ENCODE measurements around the gene ASCC3.
"Not testable (repeated sequence)": the region's sequence is repeated elsewhere in the genome, so short reads cannot be mapped to it uniquely, and the experiment has no call there.

Gene ASCC3

GRCh38 chr6:100803264-100804045, 77.7 kb downstream of the ASCC3 start:
- no peak for DNase-seq (ENCODE audit: low spot score)

DNA sequence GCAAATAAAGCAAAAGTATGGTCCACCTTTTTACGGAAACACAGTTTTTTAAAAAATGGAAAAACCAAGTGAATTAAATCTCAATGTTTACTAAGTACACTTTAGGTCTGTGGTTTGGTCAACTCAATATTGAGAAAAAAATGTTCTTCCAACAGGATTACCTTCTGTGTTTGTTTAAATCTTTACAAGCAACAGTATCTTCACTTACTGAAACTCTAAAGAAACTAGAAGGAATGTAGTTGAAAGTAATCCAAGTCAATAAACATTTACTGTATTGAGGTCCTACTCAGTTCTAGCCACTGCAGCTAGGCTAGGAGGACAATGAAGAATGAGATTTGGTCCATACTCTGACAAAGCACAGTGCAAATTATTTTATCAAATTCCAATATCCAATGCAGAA, 80.1 kb downstream of the ASCC3 start:
- no peak for DNase-seq (ENCODE audit: low spot score)

DNA sequence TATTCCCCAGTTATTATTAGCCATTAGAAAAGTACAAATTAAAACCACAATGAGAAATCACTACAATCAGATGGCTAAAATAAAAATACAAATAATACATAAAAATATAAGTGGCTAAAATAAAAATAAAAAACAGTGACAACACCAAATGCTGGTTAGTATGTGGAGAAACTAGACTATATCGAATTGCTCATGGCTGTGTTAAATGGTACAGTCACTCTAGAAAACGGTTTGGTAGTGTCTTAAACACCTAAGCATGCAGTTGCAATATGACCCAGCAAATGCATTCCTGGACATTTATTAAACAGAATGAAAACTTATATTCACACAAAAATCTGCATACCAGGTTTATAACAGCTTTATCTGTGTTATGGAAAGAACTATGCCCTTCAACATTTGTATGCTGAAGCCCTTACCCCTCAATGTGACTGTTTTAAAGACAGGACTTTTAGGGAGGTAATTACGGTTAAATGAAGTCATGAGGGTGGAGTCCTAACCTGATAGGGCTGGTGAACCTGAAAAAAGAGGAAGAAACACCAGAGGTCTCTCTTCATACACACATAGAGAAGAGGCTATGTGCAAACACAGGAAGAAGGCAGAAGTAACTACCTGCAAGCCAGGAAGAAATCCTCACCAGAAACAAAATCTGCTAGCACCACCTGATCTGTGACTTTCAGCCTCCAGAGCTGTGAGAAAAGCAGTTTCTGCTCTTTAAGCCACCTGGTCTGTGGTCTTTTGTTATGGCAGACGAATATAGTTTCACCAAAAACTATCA, 84.9 kb downstream of the ASCC3 start:
- DNase-seq (ENCODE audit: low spot score): no peak

DNA sequence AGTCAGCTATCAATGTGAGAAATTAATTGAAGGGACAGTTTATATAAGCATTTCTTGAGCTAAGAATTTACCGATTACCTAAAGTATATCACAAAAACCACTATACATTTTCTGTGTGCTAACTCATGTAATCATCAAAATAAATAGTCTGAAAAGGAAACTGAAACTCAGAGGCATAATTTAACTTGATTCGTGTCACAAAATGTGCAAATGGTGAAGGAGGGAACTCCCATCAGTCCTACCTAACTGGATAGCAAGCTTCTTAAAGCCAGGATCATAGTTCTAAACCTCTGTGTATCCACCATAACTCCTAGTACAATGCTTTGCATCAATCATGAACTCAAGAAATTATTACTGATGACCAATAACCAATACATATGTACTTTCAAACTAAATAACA, 91.0 kb downstream of the ASCC3 start:
- DNase-seq (ENCODE audit: low spot score): no peak

DNA sequence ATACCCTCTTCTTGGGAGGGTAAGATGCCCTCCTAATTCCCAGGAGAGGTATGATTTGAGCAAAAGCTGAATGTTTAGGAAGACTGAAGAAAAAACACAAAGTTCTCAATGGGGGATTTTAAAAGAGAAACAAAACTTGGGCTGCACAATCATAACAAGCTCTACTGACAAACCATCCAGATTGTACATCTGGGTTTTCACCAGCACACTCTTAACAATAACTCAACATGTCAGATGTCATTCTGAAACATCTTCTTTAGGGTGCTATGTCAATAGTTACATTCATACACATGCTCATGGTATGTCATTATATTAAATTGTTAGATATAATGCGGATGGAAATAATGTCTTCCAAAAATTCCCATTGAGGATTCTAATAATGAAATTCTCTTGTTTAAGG, 95.1 kb downstream of the ASCC3 start:
- no peak for DNase-seq (ENCODE audit: low spot score)

DNA sequence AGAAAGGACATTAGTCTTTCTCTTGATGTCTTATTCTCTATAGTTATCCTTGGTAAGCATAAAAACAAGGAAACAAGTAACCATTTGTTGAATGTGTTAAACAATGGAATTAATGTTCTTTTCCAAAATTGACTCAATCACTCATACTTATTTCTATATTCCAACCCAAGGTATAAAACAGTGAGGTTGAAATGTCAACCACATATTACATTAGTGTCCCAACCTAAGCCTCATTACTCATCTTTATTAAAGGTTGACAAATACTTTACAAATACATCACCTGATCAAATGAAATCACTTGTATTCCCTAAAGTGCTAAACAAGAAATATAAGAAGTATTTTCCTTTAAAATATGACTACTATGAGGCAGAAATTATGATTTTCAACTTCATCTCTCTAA, 100.5 kb downstream of the ASCC3 start:
- no peak for DNase-seq (ENCODE audit: low spot score)

DNA sequence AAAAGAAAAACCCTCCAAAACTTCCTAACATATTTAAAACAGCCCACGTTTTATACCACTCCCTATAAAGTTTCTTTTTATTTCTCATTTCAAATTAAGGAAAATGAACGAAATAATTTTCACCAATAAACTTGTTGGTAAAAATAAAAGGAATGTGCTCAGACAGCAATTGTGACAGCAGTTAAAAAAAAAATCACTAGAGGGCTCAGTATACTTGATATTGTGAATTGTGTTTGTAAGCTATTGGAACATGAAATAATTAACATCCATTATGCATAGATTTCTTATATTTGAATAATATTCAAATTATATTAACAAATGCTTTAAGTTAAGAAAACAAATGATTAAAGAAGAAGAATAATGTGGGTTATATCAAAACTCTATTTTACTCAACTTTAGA, 105.5 kb downstream of the ASCC3 start:
- DNase-seq (ENCODE audit: low spot score): no peak

- DNase-seq (ENCODE audit: low spot score): no peak
Measured at GRCh38 chr6:100774681-100775080, 106.4 kb downstream of the ASCC3 start.

GRCh38 chr6:100768816-100769351, 112.2 kb downstream of the ASCC3 start:
- DNase-seq (ENCODE audit: low spot score): no peak

DNA sequence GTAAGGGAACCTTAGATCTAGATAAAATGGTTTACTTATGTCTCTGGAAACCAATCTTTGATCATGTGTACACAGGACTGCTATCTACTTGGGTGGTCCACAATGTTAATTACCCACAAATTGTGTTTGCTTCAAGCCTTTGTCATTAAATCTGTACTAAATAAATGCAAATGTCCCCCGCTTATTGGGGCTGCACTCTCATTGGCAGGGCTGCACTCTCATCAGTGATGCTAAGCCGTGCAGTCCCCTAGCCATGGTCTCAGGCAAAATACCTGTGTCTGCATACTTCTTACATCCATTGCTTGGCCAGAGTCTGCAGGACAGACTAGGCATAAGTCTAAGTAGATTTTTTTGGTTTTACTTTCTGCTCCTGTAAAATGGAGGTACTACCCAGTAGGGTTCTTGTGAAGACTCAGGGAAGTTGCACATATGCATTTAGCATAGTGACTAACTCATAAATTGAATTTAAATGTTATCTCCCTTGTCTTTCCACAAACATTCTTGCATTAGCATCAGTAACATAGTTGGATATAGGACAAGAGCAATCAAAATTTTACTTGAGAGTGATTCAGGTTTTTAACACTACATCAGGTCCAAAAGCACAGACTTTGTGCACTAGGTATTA, 117.4 kb downstream of the ASCC3 start:
- DNase-seq (ENCODE audit: low spot score): no peak

- no peak for DNase-seq (ENCODE audit: low spot score)
Measured at GRCh38 chr6:100761841-100762240, 119.3 kb downstream of the ASCC3 start.

GRCh38 chr6:100758386-100758785, 122.7 kb downstream of the ASCC3 start:
- DNase-seq (ENCODE audit: low spot score): not testable (repeated sequence)

DNA sequence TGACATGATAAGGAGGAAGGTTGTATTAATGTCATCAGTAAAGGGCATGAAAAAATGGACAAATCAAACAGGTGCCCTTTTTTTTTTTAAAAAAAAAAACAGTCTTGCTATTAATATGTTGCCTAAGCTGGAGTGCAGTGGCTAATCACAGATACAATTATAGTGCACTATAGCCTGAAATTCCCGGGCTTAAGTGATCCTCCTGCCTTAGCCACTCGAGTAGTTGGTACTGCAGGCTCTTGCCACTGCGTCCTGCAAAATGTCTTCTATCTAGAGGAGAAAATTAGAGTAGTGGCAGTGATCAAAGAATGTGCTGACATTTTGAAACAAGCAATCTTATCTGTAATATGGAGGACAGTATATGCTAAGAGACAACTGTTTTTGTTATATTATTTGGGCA, 127.7 kb downstream of the ASCC3 start:
- no peak for DNase-seq (ENCODE audit: low spot score)

DNA sequence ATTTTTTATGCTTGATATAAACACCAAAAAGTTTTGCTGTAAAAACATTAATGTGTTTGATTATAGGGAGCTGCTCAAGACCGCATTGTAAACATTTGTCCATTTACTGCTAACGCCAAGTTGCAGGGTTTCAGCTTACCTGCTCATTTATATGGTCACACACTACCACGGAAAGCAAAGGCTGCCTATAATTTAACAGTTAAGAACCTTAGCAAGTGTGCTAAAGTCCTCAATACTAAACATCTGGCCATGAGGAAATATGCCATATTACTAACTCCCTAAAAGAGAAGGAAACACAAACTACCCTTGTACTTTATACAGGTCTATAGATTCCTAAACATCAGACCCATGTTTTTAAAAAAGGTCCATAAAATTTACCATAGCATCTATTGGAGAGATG, 129.5 kb downstream of the ASCC3 start:
- no peak for DNase-seq (ENCODE audit: low spot score)

DNA sequence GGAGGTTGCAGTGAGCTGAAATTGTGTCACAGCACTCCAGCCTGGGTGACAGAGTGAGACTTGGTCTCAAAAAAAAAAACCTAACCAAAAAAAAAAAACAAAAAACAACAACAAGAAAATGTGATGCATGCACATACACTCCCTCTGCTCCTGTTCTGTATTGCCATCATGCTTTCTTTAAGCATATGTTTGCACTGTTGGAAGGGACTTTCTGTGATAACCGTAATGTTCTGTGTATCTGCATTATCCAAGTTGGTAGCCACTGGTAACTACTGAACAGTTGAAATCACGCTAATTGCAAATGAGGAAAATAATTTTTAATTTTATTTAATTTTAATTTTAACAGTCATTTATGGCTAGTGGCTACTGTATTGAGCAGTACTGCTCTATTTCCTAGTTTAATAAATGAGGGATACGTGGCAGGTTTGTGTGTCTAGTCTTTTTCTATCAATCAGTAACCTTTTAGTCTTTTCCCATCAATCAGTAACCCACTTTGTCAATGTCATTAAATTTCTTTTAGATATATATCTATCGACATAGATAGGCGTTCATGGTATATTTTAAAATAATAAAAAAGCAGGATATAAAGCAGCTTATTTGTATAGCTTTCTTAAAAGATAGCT, 135.6 kb downstream of the ASCC3 start:
- DNase-seq (ENCODE audit: low spot score): no peak

DNA sequence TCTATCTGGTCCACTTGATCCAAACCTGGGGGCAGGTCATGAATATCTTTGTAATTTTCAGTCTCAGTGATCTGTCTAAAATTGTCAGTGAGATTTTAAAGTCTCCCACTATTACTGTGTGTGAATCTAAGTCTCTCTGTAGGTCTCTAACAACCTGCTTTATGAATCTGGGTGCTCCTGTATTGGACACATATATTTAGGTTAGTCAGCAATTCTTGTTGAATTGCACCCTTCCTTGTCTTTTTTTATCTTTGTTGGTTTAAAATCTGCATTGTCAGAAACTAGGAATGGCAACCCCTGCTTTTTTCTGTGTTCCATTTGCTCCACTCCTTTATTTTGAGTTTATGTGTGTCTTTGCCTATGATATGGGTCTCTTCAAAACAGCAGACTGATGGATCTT, 140.7 kb downstream of the ASCC3 start:
- DNase-seq (ENCODE audit: low spot score): no peak

GRCh38 chr6:100737720-100738119, 143.4 kb downstream of the ASCC3 start:
- not testable (repeated sequence) for DNase-seq (ENCODE audit: low spot score)

GRCh38 chr6:100731411-100731810, 149.7 kb downstream of the ASCC3 start:
- no peak for DNase-seq (ENCODE audit: low spot score)

DNA sequence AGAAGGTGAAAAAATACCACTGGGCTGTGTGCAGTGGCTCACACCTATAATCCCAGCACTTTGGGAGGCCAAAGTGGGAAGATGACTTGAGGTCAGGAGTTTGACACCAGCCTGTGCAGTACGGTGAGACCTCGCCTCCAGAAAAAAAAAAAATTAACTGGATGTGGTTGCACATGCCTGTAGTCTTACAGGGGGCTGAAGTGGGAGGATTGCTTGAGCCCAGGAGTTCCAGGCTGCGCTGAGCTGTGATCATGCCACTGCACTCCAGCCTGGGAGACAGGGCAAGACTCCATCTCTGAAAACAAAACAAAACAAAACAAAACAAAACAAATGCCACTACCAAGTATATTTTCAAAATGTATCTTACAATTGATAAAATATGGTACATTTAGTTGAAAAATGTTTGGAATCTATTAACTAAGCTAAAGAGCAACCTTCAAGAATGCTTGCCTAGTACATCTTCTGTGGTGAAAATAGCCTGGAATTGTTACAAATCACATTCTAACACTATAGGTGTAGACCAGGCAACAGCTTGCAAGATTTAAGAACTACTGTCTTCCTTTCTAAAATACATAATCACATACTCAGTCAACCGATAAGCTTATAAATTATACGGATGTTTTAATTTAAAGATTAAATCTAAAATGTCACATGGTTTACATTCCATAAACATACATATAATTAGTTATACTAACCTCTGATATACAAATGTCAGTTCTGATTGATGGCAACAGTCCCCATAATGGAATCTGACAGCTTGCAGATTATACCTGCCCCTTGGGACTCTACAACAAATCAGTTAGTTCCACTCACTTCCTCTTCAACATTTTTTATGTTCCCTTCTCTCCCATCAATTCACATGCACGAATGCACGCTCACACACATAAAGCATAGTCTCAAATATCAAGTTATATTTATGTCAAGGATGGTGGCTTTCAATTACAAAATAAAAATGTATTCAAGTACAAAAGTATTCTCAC, 150.8 kb downstream of the ASCC3 start:
- DNase-seq (ENCODE audit: low spot score): no peak

- DNase-seq (ENCODE audit: low spot score): no peak
Measured at GRCh38 chr6:100726666-100727065, 154.5 kb downstream of the ASCC3 start.

DNA sequence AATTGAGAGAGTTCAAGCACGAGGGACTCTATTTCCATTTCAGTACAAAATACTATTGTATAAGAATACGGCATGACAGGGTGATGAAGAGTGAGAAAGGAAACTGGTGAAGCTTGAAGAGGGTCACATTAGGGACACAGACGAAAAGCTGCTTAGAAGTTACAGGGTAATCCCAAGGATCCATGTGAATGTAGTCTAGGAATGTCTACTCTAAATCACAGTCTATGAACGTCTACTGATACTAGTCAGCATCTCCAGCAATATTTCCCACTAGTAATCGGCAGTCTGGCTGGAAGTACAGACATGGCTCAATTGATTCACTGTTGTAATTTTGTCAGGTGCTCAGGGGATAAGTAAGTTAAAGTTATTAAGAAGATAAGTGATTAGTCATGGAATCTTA, 156.4 kb downstream of the ASCC3 start:
- no peak for DNase-seq (ENCODE audit: low spot score)
